Measurements from ENCODE around the gene ZRANB3. TPM values are rescaled to one million over a fixed set of nuclear protein-coding genes. Genes with fewer than 3 reads are reported as not detected.

Gene ZRANB3
- total and polyA plus RNA-seq, 10 of the 15 experiments (the other 5 are each of a cell fraction or from before 2014, with no cell fraction given): 5.6 to 11.4 (median 9.9) TPM

DNA sequence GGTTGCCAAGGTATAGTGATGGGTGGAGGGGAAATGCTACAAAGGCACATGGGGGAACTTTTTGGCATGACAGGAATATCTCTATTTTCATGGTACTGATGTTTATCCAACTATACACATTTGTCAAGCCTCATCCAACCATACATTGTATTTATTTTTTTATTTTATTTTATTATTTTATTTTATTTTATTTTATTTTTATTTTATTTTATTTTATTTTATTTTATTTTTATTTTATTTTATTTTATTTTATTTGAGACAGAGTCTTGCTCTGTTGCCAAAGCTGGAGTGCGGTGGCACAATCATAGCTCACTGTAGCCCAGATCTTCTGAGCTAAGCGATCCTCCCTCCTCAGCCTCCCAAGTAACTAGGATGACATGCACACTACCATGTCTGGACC lies 219.1 kb downstream of the ZRANB3 start:
- RAD21 ChIA-PET (ENCODE audit: unreplicated experiment): no interaction called here
- H3K4me2 ChIP-seq (ENCODE audit: control insufficient read depth, insufficient read depth): no peak overlapping the region
- 0 out of 3 replicates have a peak, but pooled peaks cover 2% of the 10 kb centered on the region for H3K9me3 ChIP-seq (replicated peaks; ENCODE audit: control insufficient read depth, insufficient read depth, low read length)
- FAIRE-seq: no peak
- no peak for DNase-seq (ENCODE audit: low read depth, low spot score)
- SMC1A ChIA-PET (ENCODE audit: uncharacterized antibody, unreplicated experiment): no interaction called here
- BruUV-seq (replicated peaks): no TSS peak
- no peak overlapping the region for H3K9ac ChIP-seq (ENCODE audit: control insufficient read depth, insufficient read depth, low read length)
- H3K27me3 ChIP-seq (replicated peaks in 1 of 2; ENCODE audit: control insufficient read depth in 2 of 2, insufficient read depth in 2 of 2, low read length in 1 of 2): no peaks in the 10 kb centered on the region
- CTCF ChIA-PET: no interaction called here
- H3K79me2 ChIP-seq (ENCODE audit: control insufficient read depth, insufficient read depth, low read length): no peaks in the 10 kb centered on the region
- TF ChIP-seq PAX8 (IDR thresholded peaks at IDR 0.05): no peak
- TF ChIP-seq, protein P1, sequence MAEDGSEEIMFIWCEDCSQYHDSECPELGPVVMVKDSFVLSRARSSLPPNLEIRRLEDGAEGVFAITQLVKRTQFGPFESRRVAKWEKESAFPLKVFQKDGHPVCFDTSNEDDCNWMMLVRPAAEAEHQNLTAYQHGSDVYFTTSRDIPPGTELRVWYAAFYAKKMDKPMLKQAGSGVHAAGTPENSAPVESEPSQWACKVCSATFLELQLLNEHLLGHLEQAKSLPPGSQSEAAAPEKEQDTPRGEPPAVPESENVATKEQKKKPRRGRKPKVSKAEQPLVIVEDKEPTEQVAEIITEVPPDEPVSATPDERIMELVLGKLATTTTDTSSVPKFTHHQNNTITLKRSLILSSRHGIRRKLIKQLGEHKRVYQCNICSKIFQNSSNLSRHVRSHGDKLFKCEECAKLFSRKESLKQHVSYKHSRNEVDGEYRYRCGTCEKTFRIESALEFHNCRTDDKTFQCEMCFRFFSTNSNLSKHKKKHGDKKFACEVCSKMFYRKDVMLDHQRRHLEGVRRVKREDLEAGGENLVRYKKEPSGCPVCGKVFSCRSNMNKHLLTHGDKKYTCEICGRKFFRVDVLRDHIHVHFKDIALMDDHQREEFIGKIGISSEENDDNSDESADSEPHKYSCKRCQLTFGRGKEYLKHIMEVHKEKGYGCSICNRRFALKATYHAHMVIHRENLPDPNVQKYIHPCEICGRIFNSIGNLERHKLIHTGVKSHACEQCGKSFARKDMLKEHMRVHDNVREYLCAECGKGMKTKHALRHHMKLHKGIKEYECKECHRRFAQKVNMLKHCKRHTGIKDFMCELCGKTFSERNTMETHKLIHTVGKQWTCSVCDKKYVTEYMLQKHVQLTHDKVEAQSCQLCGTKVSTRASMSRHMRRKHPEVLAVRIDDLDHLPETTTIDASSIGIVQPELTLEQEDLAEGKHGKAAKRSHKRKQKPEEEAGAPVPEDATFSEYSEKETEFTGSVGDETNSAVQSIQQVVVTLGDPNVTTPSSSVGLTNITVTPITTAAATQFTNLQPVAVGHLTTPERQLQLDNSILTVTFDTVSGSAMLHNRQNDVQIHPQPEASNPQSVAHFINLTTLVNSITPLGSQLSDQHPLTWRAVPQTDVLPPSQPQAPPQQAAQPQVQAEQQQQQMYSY (CRISPR knock-in tag; IDR thresholded peaks at IDR 0.05): no peak
- no peak for TF ChIP-seq RUNX3 (IDR thresholded peaks at IDR 0.05; ENCODE audit: low read length)
- TF ChIP-seq MEF2B (IDR thresholded peaks at IDR 0.05; ENCODE audit: partially characterized antibody, poor library complexity, severe bottlenecking): no peak
- no peak for TF ChIP-seq JUNB (IDR thresholded peaks at IDR 0.05)
- TF ChIP-seq, protein P2, sequence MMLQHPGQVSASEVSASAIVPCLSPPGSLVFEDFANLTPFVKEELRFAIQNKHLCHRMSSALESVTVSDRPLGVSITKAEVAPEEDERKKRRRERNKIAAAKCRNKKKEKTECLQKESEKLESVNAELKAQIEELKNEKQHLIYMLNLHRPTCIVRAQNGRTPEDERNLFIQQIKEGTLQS (IDR thresholded peaks at IDR 0.05; ENCODE audit: borderline replicate concordance, extremely low read depth, low read depth, low read length): no peak
- TF ChIP-seq, protein P3, sequence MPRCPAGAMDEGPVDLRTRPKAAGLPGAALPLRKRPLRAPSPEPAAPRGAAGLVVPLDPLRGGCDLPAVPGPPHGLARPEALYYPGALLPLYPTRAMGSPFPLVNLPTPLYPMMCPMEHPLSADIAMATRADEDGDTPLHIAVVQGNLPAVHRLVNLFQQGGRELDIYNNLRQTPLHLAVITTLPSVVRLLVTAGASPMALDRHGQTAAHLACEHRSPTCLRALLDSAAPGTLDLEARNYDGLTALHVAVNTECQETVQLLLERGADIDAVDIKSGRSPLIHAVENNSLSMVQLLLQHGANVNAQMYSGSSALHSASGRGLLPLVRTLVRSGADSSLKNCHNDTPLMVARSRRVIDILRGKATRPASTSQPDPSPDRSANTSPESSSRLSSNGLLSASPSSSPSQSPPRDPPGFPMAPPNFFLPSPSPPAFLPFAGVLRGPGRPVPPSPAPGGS (IDR thresholded peaks at IDR 0.05; ENCODE audit: borderline replicate concordance, insufficient read depth, low read depth, low read length, poor library complexity, severe bottlenecking): no peak
- TF ChIP-seq, protein P4, sequence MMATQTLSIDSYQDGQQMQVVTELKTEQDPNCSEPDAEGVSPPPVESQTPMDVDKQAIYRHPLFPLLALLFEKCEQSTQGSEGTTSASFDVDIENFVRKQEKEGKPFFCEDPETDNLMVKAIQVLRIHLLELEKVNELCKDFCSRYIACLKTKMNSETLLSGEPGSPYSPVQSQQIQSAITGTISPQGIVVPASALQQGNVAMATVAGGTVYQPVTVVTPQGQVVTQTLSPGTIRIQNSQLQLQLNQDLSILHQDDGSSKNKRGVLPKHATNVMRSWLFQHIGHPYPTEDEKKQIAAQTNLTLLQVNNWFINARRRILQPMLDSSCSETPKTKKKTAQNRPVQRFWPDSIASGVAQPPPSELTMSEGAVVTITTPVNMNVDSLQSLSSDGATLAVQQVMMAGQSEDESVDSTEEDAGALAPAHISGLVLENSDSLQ (IDR thresholded peaks at IDR 0.05): no peak
- TF ChIP-seq ZNF207 (IDR thresholded peaks at IDR 0.05; ENCODE audit: borderline replicate concordance): no peak
- no peak for TF ChIP-seq TBL1XR1 (IDR thresholded peaks at IDR 0.05; ENCODE audit: low read depth, low read length)
- H3K27ac ChIP-seq (ENCODE audit: control insufficient read depth, insufficient read depth): no peak overlapping the region
- intact Hi-C loops (cut with micrococcal nuclease; ENCODE audit: unreplicated experiment): no loop called here
- no peaks in the 10 kb centered on the region for H4K20me1 ChIP-seq (ENCODE audit: control insufficient read depth, insufficient read depth)
- WGBS (ENCODE audit: insufficient coverage, insufficient replicate concordance, low lambda C conversion rate, missing lambda C conversion rate): 100% methylated on average over 2 of the region's 2 CpGs
- no peaks in the 10 kb centered on the region for H3K4me1 ChIP-seq (ENCODE audit: control insufficient read depth, insufficient read depth, low read length)
- in situ Hi-C loops (cut with MboI): no loop called here
- POLR2A ChIA-PET: no interaction called here
- no peak overlapping the region for H3K4me3 ChIP-seq
- no peak for ATAC-seq
- H3K36me3 ChIP-seq (ENCODE audit: control insufficient read depth in 2 of 2, insufficient read depth in 2 of 2, low read length in 1 of 2): no peaks in the 10 kb centered on the region
- no peak overlapping the region for H2AFZ ChIP-seq (ENCODE audit: control insufficient read depth, low read depth, low read length)

Measured in GM12878 (cell line).